ENCODE data around the gene MFSD11. TPM values are rescaled to one million over a fixed set of nuclear protein-coding genes. Genes with fewer than 3 reads are reported as not detected.

MFSD11 gene
- total and polyA plus RNA-seq, 2 donors (not counting 3 experiments of a cell fraction or from before 2014, with no cell fraction given), result 23.5 to 35.2 TPM

GRCh38 chr17:76810956-76811355 is 73.0 kb downstream of the MFSD11 start:
- H4K20me1 ChIP-seq (replicated peaks; ENCODE audit: control insufficient read depth, extremely low read depth, insufficient read depth, low read length), result no peaks in the 10 kb centered on the region
- no TSS peak for BruUV-seq (replicated peaks)
- FAIRE-seq (no peak), DNase-seq (ENCODE audit: low read depth, low spot score) (no peak)
- no peak overlapping the region for H3K4me2 ChIP-seq (ENCODE audit: insufficient read depth, low read length)
- H3K4me3 ChIP-seq (replicated peaks in 1 of 3; ENCODE audit: insufficient read depth in 1 of 3, low read depth in 1 of 3, low read length in 3 of 3), result no peak overlapping the region
- ChIA-PET CTCF (interaction anchor here (1.0 to 1.4 kb wide), 2 partner anchors 245 to 253 kb away, joined by 3 to 4 read pairs; no protein-coding TSS in a partner anchor), POLR2A (no interaction called here)
- H3K79me2 ChIP-seq (ENCODE audit: control insufficient read depth, insufficient read depth, low read length), result no peaks in the 10 kb centered on the region
- no peaks in the 10 kb centered on the region for H3K9me1 ChIP-seq (replicated peaks; ENCODE audit: control insufficient read depth, extremely low read depth, insufficient read depth, low read length)
- dilution Hi-C loops (cut with MboI; ENCODE audit: extremely low pct_ligation_motif_present, low sequenced_read_pairs), result no loop called here
- H3K4me1 ChIP-seq (ENCODE audit: control insufficient read depth, extremely low read depth, insufficient read depth, low read length), result no peaks in the 10 kb centered on the region
- no peaks in the 10 kb centered on the region for H3K27me3 ChIP-seq (ENCODE audit: control insufficient read depth in 2 of 2, insufficient read depth in 2 of 2, low read length in 2 of 2)
- intact Hi-C loops (cut with micrococcal nuclease), result no loop called here
- no peak overlapping the region for H3K27ac ChIP-seq (ENCODE audit: insufficient read depth, low read depth, low read length)
- no peaks in the 10 kb centered on the region for H3K9me3 ChIP-seq (replicated peaks; ENCODE audit: control insufficient read depth, insufficient read depth, low read length)
- H3K36me3 ChIP-seq (ENCODE audit: control insufficient read depth in 2 of 2, extremely low read depth in 1 of 2, insufficient read depth in 2 of 2, low read length in 2 of 2), result no peaks in the 10 kb centered on the region
- no peak overlapping the region for H2AFZ ChIP-seq (ENCODE audit: low read depth, low read length)
- H3K9ac ChIP-seq (replicated peaks; ENCODE audit: extremely low read depth, insufficient read depth, low read length), result no peak overlapping the region
- TF ChIP-seq EZH2 (IDR thresholded peaks at IDR 0.05; ENCODE audit: borderline replicate concordance, low read depth, low read length, severe bottlenecking) (no peak), POLR2AphosphoS5 (IDR thresholded peaks at IDR 0.05; ENCODE audit: insufficient read depth, low read depth, low read length) (no peak), MYC (IDR thresholded peaks at IDR 0.05; ENCODE audit: low read depth, low read length) (no peak), MAX (IDR thresholded peaks at IDR 0.05; ENCODE audit: insufficient read depth, insufficient read length) (no peak), POLR2A (IDR thresholded peaks at IDR 0.05; ENCODE audit: low read depth, low read length) (no peak), CTCF (IDR thresholded peaks at IDR 0.05; ENCODE audit: extremely low read depth in 1 of 2, insufficient read depth in 1 of 2, low read depth in 1 of 2, low read length in 2 of 2) (no peak), JUN (IDR thresholded peaks at IDR 0.05; ENCODE audit: borderline replicate concordance, insufficient read depth, insufficient read length, low read depth) (no peak), GATA2 (IDR thresholded peaks at IDR 0.05; ENCODE audit: insufficient read depth, insufficient read length, low read depth, low read length) (no peak), FOS (IDR thresholded peaks at IDR 0.05; ENCODE audit: borderline replicate concordance, insufficient read depth, low read length) (no peak)
